Nucleus accumbens (tissue), 56 donors: ENCODE data around the gene NACC2.

Experiments
- DNase-seq, 56 donors: peaks; one replicate each; lab custom pipeline; 2025; lab: John Stamatoyannopoulos, UW

The NACC2 gene

GRCh38 chr9:136059851-136060670, 35.0 kb downstream of the NACC2 start:
- DNase-seq: no peak

- DNase-seq: no peak
Measured at GRCh38 chr9:136059321-136059791, 35.7 kb downstream of the NACC2 start.

DNA sequence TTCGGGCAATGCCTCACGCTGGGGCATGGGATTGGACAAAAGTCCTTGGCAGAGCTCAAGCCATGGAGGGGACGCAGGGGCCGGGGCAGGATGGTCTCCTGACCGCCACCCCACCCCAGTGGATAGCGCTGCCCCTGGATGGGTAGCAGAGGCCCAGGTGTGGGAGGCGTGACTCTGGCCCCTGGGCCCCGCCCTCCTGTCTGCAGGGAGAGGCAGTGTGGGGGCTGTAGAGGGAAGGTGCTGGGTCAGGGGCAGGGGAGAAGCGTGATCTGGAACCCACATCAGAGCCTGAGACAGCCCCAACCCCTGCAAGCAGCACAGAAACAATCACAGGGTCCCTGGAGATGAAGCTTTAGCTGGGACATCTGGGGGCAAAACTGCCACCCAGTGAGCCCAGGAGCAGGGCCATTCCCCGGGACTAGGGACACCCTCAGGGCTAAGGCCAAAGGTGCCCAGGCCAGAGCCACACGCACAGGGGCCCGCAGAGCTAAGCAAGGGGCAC, 36.2 kb downstream of the NACC2 start:
- DNase-seq: no peak

DNA sequence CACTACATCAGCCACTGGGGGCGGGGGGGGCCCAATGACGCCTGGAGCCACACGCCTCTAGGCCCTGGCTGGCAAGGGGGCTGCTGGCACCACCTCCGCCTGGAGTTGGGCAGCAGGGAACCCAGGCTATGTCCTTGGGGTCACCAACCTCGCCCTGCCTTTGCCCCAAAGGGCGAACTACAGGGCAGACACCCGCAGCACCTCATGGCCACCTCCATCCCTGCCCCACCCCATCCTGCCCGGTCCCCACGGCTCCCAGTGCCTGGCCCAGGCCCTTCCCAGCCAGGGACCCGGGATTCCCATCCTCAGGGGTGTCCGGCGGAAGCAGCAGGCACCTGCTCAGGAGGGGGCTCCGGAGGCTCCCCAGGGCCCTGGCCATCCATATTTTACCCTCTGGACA, 37.0 kb downstream of the NACC2 start:
- DNase-seq: no peak

- DNase-seq: no peak
Measured at GRCh38 chr9:136057236-136058081, 37.6 kb downstream of the NACC2 start.

DNA sequence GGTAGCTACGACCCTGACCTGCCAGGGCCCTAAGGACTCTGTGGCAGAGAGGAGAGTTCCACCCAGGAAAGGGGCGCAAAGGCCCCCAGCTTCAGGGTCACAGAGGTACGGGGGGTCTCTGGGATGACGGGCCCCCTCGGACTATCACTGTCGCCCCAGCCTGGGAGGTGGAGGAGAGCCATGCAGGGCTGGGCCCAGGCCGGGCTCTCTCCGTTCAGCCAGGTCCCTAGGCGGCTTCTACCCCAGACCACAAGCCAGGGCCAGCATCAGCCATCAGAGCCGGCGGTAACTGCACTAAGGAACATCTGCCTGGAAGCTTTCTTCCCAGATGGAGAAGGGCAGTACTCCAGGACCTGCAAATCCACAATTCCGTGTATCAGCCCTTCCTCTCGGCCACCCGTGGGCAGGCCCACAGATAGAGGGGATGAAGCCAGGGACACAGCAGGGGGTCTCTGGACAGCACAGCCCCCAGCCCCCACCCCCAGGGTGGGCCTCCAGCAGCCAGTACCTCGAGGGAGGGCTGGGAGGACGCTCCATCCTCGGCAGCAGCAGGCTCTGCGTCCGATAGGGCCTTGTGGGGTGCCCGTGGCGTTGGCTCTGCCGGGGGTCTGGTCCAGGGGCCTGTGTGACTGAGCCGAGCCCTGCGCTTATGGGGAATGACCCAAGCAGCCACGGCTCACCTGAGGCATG, 38.4 kb downstream of the NACC2 start:
- no peak for DNase-seq

- DNase-seq: no peak
Measured at GRCh38 chr9:136055715-136056545, 39.2 kb downstream of the NACC2 start.

DNA sequence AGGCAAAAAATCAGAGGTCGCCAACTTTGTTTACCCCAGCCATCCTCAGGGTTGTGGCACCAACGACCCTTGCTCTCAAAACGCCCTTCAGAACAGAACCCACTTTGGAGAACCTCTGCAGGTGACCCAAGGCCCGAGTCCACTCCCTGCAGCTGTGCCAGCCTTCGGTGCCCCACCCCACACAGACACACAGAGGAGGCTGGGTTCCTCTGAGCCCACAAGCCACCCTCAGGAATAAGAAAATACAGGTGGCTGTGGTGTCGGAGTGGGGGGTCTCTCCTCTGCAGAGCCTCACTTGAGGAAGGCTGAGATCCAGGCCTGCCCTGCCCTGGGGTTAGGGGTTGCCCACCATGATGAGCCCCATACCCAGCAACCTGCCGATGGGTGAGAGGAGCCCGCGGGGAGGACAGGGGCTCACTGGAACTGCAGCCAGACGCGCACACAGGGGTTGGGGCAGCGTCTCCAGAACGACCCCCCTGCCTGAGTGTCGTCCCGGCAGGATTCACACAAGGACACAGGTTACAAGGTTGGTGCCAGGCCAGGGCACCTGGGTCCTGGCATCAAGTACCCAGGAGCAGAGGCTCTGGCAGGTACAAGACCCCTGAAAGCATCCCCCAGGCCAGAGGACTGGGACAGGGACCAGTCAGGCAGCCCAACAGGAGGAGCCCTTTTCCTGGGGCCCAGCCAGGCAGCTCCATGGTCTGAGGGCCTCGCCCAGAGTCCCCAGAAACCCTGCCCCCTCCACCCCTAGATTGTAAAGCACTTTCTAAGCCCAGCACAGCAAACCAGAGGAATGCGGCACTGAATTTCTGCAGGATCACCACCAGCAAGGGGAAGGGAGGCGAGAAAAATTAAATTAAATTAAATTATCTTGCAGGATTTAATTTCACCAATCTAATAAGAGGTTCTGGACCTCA, 40.0 kb downstream of the NACC2 start:
- no peak for DNase-seq

DNA sequence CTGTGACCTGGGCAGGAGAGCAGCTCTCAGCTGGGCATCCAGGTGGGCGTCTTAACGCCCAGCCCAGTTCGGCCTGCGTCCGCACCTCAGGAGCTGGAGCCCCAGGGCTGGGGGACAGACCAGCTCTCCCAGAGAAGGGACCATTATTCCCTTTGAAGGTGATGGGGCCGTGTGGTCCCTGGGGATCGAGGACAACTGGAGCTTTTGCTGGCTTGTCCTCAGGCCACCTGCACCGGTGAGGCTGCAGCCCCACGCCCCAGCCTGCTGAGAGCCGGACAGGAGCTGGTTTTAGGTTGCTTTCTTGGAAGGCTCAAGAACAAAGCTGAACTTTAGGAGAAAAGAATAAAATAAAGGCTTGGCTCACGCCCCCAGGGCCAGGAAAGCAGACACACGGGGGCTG, 40.9 kb downstream of the NACC2 start:
- DNase-seq: no peak

DNA sequence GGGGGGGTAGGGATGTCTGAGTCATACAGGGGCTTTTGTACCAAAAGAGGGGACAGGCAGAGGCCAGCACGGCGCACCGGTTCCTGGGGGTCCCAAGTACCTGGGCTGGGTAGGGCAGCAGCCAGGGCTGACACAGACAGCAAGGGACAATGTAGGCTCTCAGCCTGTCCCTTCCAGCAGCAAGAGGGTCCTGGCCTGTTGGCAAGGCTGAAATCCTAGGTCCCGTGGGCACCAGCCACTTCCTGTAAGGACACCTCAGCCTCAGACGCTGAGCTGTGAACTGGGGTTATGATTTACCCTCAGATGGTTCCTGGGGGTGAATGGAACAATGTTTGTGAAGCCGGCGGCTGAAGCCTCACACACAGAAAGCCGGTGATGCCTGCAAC, 41.3 kb downstream of the NACC2 start:
- no peak for DNase-seq

- DNase-seq: peak in 5 of 56 donors; percentile 14 to 57 (median 46)
Measured at GRCh38 chr9:136052991-136053756, 41.9 kb downstream of the NACC2 start.

DNA sequence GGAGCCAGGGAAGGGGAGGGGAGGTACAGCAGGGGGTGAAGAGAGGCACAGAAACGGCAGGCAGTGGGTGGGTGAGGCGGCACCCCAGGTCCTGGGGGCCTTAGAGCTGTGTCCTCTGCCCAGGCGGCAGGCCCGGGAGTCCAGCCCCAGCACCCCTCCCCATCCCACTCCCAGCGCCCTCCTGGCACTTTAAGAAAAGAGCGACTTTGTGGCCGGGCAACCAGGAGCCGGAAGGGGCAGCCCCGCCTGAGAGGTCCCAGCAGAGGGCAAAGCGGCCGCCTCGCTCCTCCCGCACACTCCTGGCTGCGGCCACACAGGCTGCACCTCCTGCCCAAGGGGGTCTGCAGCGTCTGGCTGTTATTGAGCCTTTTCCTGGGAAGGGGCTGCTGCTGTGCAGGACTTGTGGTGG, 42.6 kb downstream of the NACC2 start:
- DNase-seq: peak in 42 of 56 donors; percentile 35 to 83 (median 71)

GRCh38 chr9:136051837-136052471, 43.1 kb downstream of the NACC2 start:
- DNase-seq: peak in 54 of 56 donors; percentile 47 to 94 (median 86)

- DNase-seq: peak in 45 of 56 donors; percentile 54 to 92 (median 77)
Measured at GRCh38 chr9:136051453-136051836, 43.6 kb downstream of the NACC2 start.

DNA sequence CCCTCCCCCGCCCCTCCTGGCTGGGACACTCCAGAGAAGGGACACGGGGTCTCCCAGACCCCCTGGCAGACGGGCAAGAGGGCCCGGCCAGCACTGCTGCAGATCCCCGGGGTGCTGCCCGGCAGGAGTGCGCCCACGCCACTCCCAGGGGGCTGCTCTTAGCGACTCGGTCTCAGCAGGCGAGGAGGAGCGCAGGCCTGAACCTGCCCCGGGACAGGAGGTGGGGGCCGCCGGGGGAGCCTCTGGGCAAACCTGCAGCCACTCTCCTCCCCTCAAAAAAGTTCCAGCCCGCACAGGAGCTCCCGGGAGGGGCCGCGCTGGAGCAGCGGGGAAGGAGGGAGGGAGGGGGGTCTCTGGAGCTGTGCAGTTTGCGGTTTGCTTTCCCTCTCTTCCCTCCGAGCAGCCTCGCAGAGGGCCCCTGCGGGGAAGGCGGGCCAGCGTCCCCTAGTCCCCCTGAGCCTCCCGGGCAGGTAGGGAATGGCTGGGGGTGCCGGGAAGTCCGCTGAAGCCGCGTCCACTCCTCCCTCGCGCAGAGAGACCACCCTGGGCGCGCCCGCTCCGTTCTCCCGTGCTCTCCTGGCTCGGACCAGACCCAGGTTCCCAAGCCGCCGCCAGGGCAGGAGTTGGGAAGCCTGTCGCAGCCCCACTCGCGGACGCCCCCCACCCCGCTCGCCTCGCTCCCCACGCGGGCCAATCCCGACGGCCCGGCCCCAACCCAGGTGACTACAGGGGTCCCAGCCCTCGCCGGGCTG, 44.2 kb downstream of the NACC2 start:
- peak in 11 of 56 donors; percentile 38 to 78 (median 56) for DNase-seq

DNA sequence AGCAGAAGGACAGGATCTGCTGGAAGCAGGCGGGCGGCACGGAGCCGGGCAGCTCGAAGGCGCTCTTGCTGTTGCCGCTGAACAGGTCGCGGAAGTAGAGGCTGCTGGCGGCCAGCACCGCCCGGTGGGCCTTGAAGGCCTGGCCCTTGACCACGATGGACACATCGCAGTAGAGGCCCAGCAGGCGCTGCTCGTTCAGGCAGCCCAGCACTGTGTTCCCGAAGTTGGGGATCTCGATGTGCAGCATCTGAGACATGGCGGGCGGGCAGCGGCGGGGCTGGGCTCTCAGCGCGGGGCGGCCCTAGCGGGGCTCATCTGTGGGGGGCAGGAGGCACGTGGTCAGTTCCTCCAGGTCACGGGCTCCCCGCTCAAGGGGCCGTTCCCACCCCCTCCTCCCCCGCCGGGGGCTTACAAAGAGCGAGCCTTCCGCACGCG, 44.8 kb downstream of the NACC2 start:
- DNase-seq: peak in 16 of 56 donors; percentile 26 to 70 (median 52)
